HG03108 (cell line): ENCODE measurements around the gene TRIM25.

ENCODE experiments used
- ATAC-seq: cut with Tn5 transposase; IDR thresholded peaks from one replicate; pipeline ENCODE4 v1.9.1; 2021; ENCODE audit warnings: moderate library complexity; ENCODE audit not compliant: unreplicated experiment

The TRIM25 gene

GRCh38 chr17:56870081-56870651 lies 43.7 kb downstream of the TRIM25 start:
- ATAC-seq, result no peak

GRCh38 chr17:56868716-56869115 lies 45.1 kb downstream of the TRIM25 start:
- no peak for ATAC-seq

DNA sequence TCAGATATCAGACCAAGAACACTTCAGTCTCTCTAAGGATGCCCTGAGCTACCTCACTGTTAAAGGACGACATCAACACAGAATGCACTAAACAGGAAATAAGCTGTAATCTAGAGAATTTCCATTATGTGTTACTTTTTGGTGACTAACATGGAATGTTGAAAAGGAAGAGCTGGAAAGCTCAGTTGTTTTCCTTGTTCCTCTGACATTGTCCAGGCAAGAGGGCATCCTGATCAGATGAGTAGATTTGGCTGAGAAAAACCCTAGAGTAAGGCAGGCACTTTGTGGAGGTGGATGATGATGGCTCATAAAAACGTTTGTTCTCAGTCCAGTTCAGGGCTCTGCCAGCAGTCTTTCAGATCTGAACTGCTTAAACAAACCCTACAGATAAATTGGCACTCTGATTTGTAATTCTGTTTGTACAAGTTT lies 45.9 kb downstream of the TRIM25 start:
- no peak for ATAC-seq

DNA sequence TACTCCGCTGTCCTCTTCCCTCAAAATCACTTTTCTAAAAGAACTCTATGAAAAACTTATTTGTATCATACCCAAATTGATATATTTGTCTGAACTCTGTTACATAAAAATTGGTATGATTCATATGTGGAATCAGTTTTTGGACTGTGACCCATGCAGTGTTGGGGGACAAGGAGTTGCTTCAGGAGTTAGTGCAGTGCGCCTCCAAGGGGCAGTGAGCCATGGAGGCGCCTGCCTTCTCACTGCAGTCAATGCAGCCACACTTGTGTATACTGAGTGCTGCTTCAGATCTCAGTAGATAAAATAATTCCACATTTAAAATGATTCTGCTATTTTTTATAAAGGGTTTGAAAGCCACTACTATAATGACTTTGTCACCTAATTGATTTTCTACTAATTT lies 47.4 kb downstream of the TRIM25 start:
- ATAC-seq, result no peak

DNA sequence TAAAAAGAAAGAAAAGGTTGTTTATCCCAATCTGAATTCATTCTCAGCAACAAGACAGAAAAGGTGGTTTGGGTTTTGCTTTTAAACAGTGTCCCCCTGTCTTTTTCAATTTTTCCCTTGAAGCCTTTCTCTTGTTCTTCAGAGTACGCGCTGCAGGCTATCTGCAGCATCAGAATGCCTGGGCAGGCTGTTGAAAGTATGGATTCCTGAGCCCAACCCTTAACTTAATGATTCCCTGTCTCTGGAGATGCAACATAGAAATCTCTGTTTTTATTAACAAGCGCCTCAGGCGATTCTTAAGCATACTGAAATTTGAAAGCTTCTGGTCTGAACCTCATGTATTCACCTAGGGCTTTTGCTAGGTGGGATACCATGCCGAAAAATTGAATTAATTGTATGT lies 47.8 kb downstream of the TRIM25 start:
- ATAC-seq, result no peak

- no peak for ATAC-seq
Measured at GRCh38 chr17:56863974-56864373, 49.9 kb downstream of the TRIM25 start.

GRCh38 chr17:56861899-56862298 lies 52.0 kb downstream of the TRIM25 start:
- ATAC-seq, result no peak

GRCh38 chr17:56851008-56851407 lies 62.8 kb downstream of the TRIM25 start:
- no peak for ATAC-seq

DNA sequence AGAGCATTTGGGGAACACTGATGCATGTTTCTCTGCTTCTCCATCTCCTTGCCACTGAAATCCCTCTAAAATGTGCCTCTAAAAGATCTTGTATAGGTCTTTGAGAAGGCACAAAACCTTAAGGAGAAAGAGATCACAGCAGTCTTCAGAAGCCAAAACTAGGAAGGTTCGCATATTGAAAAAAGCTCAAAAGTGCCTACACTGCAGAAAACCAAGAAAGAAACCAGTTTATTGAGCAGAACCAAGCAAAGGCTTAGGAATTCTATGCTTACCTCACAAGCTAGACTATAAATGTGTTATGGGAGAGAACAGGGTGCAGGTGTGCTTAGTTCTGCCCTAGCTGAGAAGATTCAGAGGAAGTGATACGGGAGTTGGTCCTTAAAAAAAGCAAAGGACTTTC lies 63.3 kb downstream of the TRIM25 start:
- no peak for ATAC-seq

GRCh38 chr17:56849131-56849530 lies 64.7 kb downstream of the TRIM25 start:
- no peak for ATAC-seq

- no peak for ATAC-seq
Measured at GRCh38 chr17:56847106-56847505, 66.7 kb downstream of the TRIM25 start.

DNA sequence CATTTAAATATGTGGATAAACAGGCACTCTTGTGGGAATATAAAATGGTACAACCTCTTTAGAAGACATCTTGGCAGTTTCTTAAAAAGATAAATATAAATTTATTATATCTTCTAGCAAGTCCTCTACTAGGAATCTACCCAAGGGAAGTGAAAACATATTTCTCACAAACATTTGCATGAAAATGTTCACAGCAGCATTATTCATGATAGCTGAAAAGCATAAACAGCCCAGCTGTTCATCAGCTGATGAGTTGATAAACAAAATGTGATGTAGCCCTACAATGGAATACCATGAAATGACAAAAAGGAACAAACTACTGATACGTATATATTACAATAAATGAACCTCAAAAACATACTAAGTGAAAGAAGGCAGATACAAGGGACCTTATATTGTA lies 67.9 kb downstream of the TRIM25 start:
- ATAC-seq, result no peak

- ATAC-seq, result no peak
Measured at GRCh38 chr17:56842577-56842976, 71.3 kb downstream of the TRIM25 start.

- ATAC-seq, result no peak
Measured at GRCh38 chr17:56838687-56839086, 75.2 kb downstream of the TRIM25 start.
